22Rv1 (cell line): ENCODE results near the gene ERF.

Source experiments
- H3K27ac ChIP-seq: fragments of 450-650 bp; 2 replicates; pipeline ENCODE4 v1.5.1; 2017
- CTCF ChIP-seq: fragments of 450-650 bp; IDR thresholded peaks from 2 replicates; pipeline ENCODE4 v1.5.1; 2017; ENCODE audit warnings: mild to moderate bottlenecking
- ZFX ChIP-seq: fragments of 450-650 bp; IDR thresholded peaks from 2 replicates; pipeline ENCODE4 v1.6.1; 2017; ENCODE audit warnings: antibody characterized with exemption, borderline replicate concordance

The ERF gene

GRCh38 chr19:42200116-42200715 lies 54.7 kb downstream of the ERF start:
- H3K27ac ChIP-seq = no peak overlapping the region
- TF ChIP-seq ZFX (no peak), CTCF (no peak)

- no peak for TF ChIP-seq ZFX
- TF ChIP-seq CTCF = no peak; the same call in 1 of the 2 replicates
- no peak overlapping the region for H3K27ac ChIP-seq
Observed at GRCh38 chr19:42199440-42200115, 55.4 kb downstream of the ERF start.

- TF ChIP-seq ZFX (no peak), CTCF (no peak)
- H3K27ac ChIP-seq = no peak overlapping the region
Observed at GRCh38 chr19:42198676-42199439, 56.1 kb downstream of the ERF start.
